VCaP (cell line): ENCODE results near the gene ZDHHC14.

ENCODE experiments used
- H3K27ac ChIP-seq: fragments of 450-650 bp; 2 replicates; pipeline ENCODE4 v1.5.1; 2017
- TF ChIP-seq, protein P1 (sequence below): fragments of 450-650 bp; conservative IDR thresholded peaks from 2 replicates; pipeline ENCODE4 v1.5.1; 2017; ENCODE audit warnings: mild to moderate bottlenecking, moderate library complexity

The ZDHHC14 gene

DNA sequence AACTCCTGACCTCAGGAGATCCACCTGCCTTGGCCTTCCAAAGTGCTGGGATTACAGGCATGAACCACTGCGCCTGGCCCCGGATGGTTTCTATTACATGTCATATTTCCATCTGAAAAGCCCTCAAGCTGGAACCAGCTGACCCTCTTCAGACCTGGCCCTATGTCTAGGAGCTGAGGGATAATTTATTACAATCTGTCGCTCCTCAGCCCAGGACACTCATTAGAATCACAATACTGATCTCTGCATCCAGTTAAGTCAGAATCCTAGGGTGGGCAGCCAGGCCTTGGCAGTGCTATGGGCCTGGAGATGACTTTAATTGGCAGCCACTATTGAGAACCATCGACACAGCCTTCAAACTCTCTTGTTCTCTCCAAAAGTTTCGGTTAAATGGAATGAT is 279.4 kb downstream of the ZDHHC14 start:
- TF ChIP-seq, protein P1, sequence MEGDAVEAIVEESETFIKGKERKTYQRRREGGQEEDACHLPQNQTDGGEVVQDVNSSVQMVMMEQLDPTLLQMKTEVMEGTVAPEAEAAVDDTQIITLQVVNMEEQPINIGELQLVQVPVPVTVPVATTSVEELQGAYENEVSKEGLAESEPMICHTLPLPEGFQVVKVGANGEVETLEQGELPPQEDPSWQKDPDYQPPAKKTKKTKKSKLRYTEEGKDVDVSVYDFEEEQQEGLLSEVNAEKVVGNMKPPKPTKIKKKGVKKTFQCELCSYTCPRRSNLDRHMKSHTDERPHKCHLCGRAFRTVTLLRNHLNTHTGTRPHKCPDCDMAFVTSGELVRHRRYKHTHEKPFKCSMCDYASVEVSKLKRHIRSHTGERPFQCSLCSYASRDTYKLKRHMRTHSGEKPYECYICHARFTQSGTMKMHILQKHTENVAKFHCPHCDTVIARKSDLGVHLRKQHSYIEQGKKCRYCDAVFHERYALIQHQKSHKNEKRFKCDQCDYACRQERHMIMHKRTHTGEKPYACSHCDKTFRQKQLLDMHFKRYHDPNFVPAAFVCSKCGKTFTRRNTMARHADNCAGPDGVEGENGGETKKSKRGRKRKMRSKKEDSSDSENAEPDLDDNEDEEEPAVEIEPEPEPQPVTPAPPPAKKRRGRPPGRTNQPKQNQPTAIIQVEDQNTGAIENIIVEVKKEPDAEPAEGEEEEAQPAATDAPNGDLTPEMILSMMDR, result no peak
- H3K27ac ChIP-seq, result no peak overlapping the region

DNA sequence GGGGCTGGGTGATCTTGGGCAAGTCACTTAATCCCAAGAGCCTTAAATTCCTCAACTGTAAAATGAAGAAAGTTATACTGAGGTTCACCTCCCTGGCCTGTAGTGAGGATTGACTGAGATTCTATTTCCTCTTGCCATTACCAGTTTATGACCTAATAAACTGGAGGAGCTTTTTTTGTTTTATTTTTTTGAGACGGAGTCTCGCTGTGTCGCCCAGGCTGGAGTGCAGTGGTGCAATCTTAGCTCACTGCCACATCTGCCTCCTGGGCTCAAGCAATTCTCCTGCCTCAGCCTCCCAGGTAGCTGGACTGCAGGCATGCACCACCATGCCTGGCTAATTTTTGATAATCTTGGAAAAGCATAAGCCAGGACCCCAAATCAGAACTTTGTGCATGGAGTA is 280.7 kb downstream of the ZDHHC14 start:
- TF ChIP-seq, protein P1, result no peak
- H3K27ac ChIP-seq, result no peak overlapping the region

DNA sequence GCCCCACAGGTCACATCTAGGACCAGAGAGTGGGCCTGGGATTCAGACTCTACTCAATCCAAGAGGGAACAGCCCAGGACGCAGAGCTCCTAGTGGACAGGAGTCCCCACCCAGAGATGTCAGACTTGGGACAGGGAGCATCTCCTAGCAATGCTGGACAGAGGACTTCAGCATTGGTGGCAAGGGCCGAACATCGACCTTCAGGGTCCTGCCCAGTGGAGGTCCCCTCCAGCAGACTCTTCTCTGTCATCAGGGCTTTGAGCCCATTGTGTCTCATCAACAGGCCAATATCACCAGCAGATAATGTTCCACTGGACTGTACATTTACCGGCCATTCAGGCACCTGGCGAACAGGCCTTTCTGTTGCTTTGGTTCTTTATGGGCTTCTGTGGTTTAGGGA is 282.3 kb downstream of the ZDHHC14 start:
- no peak overlapping the region for H3K27ac ChIP-seq
- TF ChIP-seq, protein P1, result no peak

DNA sequence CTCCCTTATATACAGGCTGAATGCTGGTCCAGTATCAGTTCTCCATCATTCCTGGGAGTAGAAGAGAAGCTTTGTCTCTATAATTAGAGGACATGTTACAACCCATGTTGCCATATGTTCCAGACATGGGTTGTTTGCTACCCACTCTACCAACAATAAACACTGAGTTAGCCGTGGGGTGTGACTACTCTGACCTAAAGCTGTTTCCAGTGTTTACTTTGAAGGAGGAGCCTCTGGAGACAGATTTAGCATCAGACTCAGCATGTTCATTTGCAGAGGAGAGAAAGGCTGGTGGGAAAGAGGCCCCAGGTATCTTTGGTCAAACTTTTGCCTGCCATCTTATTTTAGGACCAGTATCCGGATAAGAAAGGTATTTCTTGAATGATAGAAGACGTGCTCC is 284.2 kb downstream of the ZDHHC14 start:
- no peak overlapping the region for H3K27ac ChIP-seq
- TF ChIP-seq, protein P1, result no peak

DNA sequence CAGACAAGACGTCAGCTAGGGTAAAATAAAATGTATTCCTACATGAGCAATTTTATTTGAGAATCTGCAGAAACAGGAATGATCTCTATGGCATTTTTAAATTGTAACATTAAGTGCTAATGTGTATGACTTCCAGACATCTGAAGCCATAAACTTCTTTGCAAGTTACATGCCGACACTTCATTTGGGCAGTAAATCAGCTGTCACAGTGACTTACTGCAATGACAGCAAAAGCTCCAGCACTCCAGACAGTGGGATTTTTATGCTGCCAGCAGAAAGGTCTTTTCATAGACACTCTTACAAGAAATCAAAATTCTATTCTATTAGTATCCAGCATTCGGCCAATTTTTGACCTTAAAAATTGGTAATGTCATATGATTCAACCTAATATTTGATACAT is 285.7 kb downstream of the ZDHHC14 start:
- TF ChIP-seq, protein P1, result no peak
- no peak overlapping the region for H3K27ac ChIP-seq

DNA sequence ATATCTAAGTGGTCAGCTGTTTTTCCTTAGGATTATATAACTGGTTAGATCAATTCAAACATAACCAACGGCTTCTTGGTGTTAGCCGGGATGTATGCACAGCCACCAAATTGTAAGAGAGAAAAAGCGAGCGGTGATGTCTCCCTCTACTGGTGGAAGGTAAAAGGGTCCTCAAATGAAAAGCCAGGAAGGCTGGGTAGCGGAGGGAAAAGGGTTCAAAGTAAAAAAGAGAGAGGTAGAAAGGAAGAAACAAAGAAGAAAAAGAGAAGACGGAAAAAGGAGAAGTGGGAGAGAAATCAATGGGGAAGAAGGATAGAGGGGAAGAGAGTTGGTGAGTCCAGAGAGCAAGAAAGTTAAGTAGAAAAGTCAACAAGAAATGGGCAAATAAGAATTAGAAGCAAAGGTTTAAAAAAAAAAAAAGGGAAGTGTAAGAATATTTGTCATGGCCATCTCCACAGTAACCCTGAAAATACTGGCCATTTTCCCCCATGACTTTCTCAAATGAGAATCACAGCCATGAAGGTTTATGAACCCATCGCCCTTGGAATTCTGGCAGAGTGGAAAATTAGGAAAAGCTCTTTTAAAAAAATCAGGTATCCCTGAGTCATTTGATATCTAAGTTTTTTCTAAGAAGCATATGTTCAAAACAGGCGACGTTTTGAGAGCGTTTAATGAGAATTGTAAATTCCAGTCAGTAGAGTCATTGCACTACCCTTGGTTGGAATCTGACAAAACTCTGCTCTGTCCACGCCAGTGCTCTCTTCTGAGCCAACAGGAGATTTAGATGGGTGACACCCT is 286.4 kb downstream of the ZDHHC14 start:
- no peak overlapping the region for H3K27ac ChIP-seq
- TF ChIP-seq, protein P1, result peak; percentile 93

DNA sequence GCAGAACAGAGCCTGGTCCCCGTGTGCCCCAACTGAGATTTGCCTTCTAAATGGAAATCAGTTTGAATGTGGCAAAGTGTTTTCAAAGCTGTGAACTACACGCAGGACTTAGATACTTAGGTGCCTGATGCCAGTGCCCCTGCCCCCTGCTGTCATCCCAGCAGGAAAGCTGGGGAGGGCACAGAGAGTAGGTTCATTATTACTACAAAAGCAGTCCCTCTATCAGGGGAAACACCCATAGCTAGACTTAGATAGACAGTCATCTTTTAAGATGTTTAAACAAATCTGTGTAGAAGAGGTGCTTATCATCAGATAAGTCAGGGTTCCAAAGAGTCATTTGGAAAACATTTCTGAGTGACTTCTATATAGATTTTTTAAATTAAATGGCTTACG is 287.0 kb downstream of the ZDHHC14 start:
- no peak overlapping the region for H3K27ac ChIP-seq

More for the DNA sequence above, 287.0 kb downstream of the ZDHHC14 start:
- TF ChIP-seq, protein P1, result no peak
